IPS DF 4.7 (cell line): ENCODE results near the gene ZNF525.
A peak's percentile ranks its signal among the peaks of the same experiment; 100 is the strongest.
"Not testable (repeated sequence)": the region's sequence is repeated elsewhere in the genome, so short reads cannot be mapped to it uniquely, and the experiment has no call there.

Experiments
- DNase-seq: peaks from one replicate; pipeline ENCODE4 v3.0.0-alpha.2; 2013; ENCODE audit warnings: low spot score; ENCODE audit errors: extremely low read depth

The ZNF525 gene

GRCh38 chr19:53365134-53365898, at the start of gene ZNF525:
TSS of gene ZNF525 (plus strand) at chr19:53365705. CDS start at chr19:53372282, 6,577 bp downstream.
- peak; percentile 38 for DNase-seq

GRCh38 chr19:53328967-53329366, 36.5 kb upstream of the ZNF525 start:
- no peak for DNase-seq

- DNase-seq: no peak
Measured at GRCh38 chr19:53332484-53332883, 33.0 kb upstream of the ZNF525 start.

- DNase-seq: peak; percentile 36
Measured at GRCh38 chr19:53333066-53333462, 32.4 kb upstream of the ZNF525 start.

- peak; percentile 46 for DNase-seq
Measured at GRCh38 chr19:53333463-53334449, 31.7 kb upstream of the ZNF525 start, which contains the start of gene ZNF845. TSS of gene ZNF845 (plus strand) at chr19:53333749. CDS start at chr19:53341308, 7,559 bp downstream.

GRCh38 chr19:53344403-53344802, 21.1 kb upstream of the ZNF525 start:
- DNase-seq: not testable (repeated sequence)

- DNase-seq: no peak
Measured at GRCh38 chr19:53355739-53356138, 9.8 kb upstream of the ZNF525 start.

- no peak for DNase-seq
Measured at GRCh38 chr19:53357821-53358581, 7.5 kb upstream of the ZNF525 start.

- DNase-seq: not testable (repeated sequence)
Measured at GRCh38 chr19:53360056-53360455, 5.4 kb upstream of the ZNF525 start.

GRCh38 chr19:53365899-53366493, 491 bp downstream of the ZNF525 start:
- DNase-seq: no peak

GRCh38 chr19:53372196-53372595, 6.7 kb downstream of the ZNF525 start:
- no peak for DNase-seq

- peak; percentile 46 for DNase-seq
Measured at GRCh38 chr19:53374288-53374687, 8.8 kb downstream of the ZNF525 start.

- no peak for DNase-seq
Measured at GRCh38 chr19:53374743-53375142, 9.2 kb downstream of the ZNF525 start.

GRCh38 chr19:53381376-53381775, 15.9 kb downstream of the ZNF525 start:
- no peak for DNase-seq

- DNase-seq: no peak
Measured at GRCh38 chr19:53388168-53388567, 22.7 kb downstream of the ZNF525 start.

- DNase-seq: no peak
Measured at GRCh38 chr19:53388904-53389303, 23.4 kb downstream of the ZNF525 start.

- DNase-seq: no peak
Measured at GRCh38 chr19:53389571-53389970, 24.1 kb downstream of the ZNF525 start.

- peak; percentile 49 for DNase-seq
Measured at GRCh38 chr19:53389978-53390377, 24.5 kb downstream of the ZNF525 start.

- no peak for DNase-seq
Measured at GRCh38 chr19:53394522-53394973, 29.0 kb downstream of the ZNF525 start.

GRCh38 chr19:53394974-53395839, 29.7 kb downstream of the ZNF525 start, which contains the start of gene ZNF765:
TSS of gene ZNF765 (plus strand) at chr19:53395149. CDS start at chr19:53398016, 2,867 bp downstream.
- DNase-seq: peak; percentile 58
